Liver (tissue), 9 donors: ENCODE measurements around the gene TECTA. TPM values are rescaled to one million over a fixed set of nuclear protein-coding genes. Genes with fewer than 3 reads are reported as not detected.

Experiments
- DNase-seq: peaks from one replicate; pipeline ENCODE4 v3.0.0-alpha.2; 2017; ENCODE audit warnings: low spot score
- H3K27ac ChIP-seq, 2 donors: one replicate each; pipeline ENCODE4 v1.7.0; 2013; ENCODE audit warnings: inconsistent platforms in 2 of 2, low read length in 2 of 2, control low read depth in 1 of 2, low read depth in 1 of 2, mild to moderate bottlenecking in 1 of 2
- H3K27me3 ChIP-seq, 4 donors: one replicate each; pipeline versions ENCODE4 v1.6.1 to v1.7.0; 2013; ENCODE audit warnings: low read length in 3 of 4, inconsistent platforms in 1 of 4, mild to moderate bottlenecking in 1 of 4, moderate library complexity in 1 of 4; ENCODE audit not compliant: control insufficient read depth in 4 of 4, insufficient read depth in 4 of 4
- H3K36me3 ChIP-seq, 4 donors: one replicate each; pipeline versions ENCODE4 v1.6.1 to v1.7.0; 2013; ENCODE audit warnings: low read length in 3 of 4, mild to moderate bottlenecking in 3 of 4, low read depth in 1 of 4, moderate library complexity in 1 of 4; ENCODE audit not compliant: control insufficient read depth in 4 of 4, insufficient read depth in 3 of 4
- H3K4me1 ChIP-seq, 4 donors: one replicate each; pipeline versions ENCODE4 v1.6.1 to v1.7.0; 2013; ENCODE audit warnings: low read length in 3 of 4, mild to moderate bottlenecking in 3 of 4, moderate library complexity in 1 of 4; ENCODE audit not compliant: control insufficient read depth in 4 of 4, insufficient read depth in 4 of 4
- H3K4me3 ChIP-seq, 3 donors: one replicate each; pipeline versions ENCODE4 v1.6.1 to v1.7.0; 2013; ENCODE audit warnings: low read length in 3 of 3, control low read depth in 1 of 3, low read depth in 1 of 3, mild to moderate bottlenecking in 1 of 3
- H3K9ac ChIP-seq, 2 donors: one replicate each; pipeline ENCODE4 v1.7.0; 2013; ENCODE audit warnings: low read length in 2 of 2, mild to moderate bottlenecking in 2 of 2, moderate library complexity in 2 of 2, control low read depth in 1 of 2, low read depth in 1 of 2
- H3K9me3 ChIP-seq, 4 donors: one replicate each; pipeline versions ENCODE4 v1.6.1 to v1.7.0; 2013; ENCODE audit warnings: low read length in 3 of 4; ENCODE audit not compliant: control insufficient read depth in 4 of 4
- EGR1 ChIP-seq, 2 donors: IDR thresholded peaks; 2 replicates each; pipeline ENCODE4 v1.6.1; 2016 to 2018; ENCODE audit warnings: antibody characterized with exemption in 2 of 2, low read depth in 2 of 2
- FOXA1 ChIP-seq: IDR thresholded peaks from 2 replicates; pipeline ENCODE4 v1.6.1; 2016; ENCODE audit warnings: antibody characterized with exemption
- FOXA2 ChIP-seq: IDR thresholded peaks from 2 replicates; pipeline ENCODE4 v1.6.1; 2016; ENCODE audit warnings: antibody characterized with exemption
- GABPA ChIP-seq, 2 donors: IDR thresholded peaks in 1 of 2; conservative IDR thresholded peaks in 1 of 2; 2 replicates each; pipeline ENCODE4 v1.6.1; 2016; ENCODE audit warnings: antibody characterized with exemption in 2 of 2, mild to moderate bottlenecking in 1 of 2, moderate library complexity in 1 of 2
- HNF4A ChIP-seq, 2 donors: conservative IDR thresholded peaks; 2 replicates each; pipeline ENCODE4 v1.6.1; 2016; ENCODE audit warnings: antibody characterized with exemption in 2 of 2, mild to moderate bottlenecking in 2 of 2
- HNF4G ChIP-seq: IDR thresholded peaks from 2 replicates; pipeline ENCODE4 v1.6.1; 2016; ENCODE audit warnings: antibody characterized with exemption
- JUND ChIP-seq, 2 donors: IDR thresholded peaks; 2 replicates each; pipeline ENCODE4 v1.6.1; 2016; ENCODE audit warnings: antibody characterized with exemption in 2 of 2
- NR2F2 ChIP-seq: IDR thresholded peaks from 2 replicates; pipeline ENCODE4 v1.6.1; 2016; ENCODE audit warnings: antibody characterized with exemption
- RAD21 ChIP-seq, 2 donors: IDR thresholded peaks; 2 replicates each; pipeline ENCODE4 v1.6.1; 2016; ENCODE audit warnings: antibody characterized with exemption in 2 of 2, mild to moderate bottlenecking in 2 of 2
- RXRA ChIP-seq, 2 donors: IDR thresholded peaks; 2 replicates each; pipeline ENCODE4 v1.6.1; 2017 to 2018; ENCODE audit warnings: antibody characterized with exemption in 2 of 2, mild to moderate bottlenecking in 1 of 2
- SP1 ChIP-seq: IDR thresholded peaks from 2 replicates; pipeline ENCODE4 v1.6.1; 2018; ENCODE audit warnings: antibody characterized with exemption, mild to moderate bottlenecking
- TAF1 ChIP-seq: conservative IDR thresholded peaks from 2 replicates; pipeline ENCODE4 v1.6.1; 2016; ENCODE audit warnings: antibody characterized with exemption, mild to moderate bottlenecking
- YY1 ChIP-seq: IDR thresholded peaks from 2 replicates; pipeline ENCODE4 v1.6.1; 2016; ENCODE audit warnings: antibody characterized with exemption, mild to moderate bottlenecking
- WGBS: extraction: QIAGEN DNeasy Blood & Tissue Kit; methylation state at CpG from one replicate; pipeline ENCODE4 v1.1.7; 2013; 5-methylcytosine and 5-hydroxymethylcytosine counted together
- polyA plus RNA-seq, 2 donors: library from polyadenylated mRNA; stranded (reverse) in 1 of 2; unstranded in 1 of 2; fragments of 200-250 nt in 1 of 2; fragments of >200 nt in 1 of 2; fragmentation: Nextera tagmentation in 1 of 2; extraction: Ambion mirVana in 1 of 2; gene quantifications; one replicate each; pipeline versions ENCODE4 v1.2.1 to v1.2.3, GENCODE V29; 2013 to 2015
- total RNA-seq, 2 donors: library from RNA; depleted of rRNA; stranded (reverse); fragments of >200 nt; gene quantifications; one replicate each; pipeline ENCODE4 v1.2.3, GENCODE V29; 2014
- TF ChIP-seq, protein P1 (sequence below): IDR thresholded peaks from 2 replicates; pipeline ENCODE4 v1.6.1; 2016; ENCODE audit warnings: antibody characterized with exemption, mild to moderate bottlenecking
- TF ChIP-seq, protein P2 (sequence below): IDR thresholded peaks from 2 replicates; pipeline ENCODE4 v1.6.1; 2016; ENCODE audit warnings: antibody characterized with exemption
- TF ChIP-seq, protein P3 (sequence below): fragments of 150-350 bp; IDR thresholded peaks from 2 replicates; pipeline ENCODE4 v1.5.1; 2017; ENCODE audit warnings: improper control_type of control experiment, low read depth, low read length; ENCODE audit not compliant: missing input control
- TF ChIP-seq, protein P4 (sequence below): IDR thresholded peaks from 2 replicates; pipeline ENCODE4 v1.6.1; 2016; ENCODE audit warnings: antibody characterized with exemption
- donor health status: healthy.
- donor health status: healthy.
- donor health status: healthy.
- donor health status: healthy.
- donor health status: healthy.

Gene TECTA
- total and polyA plus RNA-seq, 4 donors: 0.46 to 2.4 (median 0.73) TPM

DNA sequence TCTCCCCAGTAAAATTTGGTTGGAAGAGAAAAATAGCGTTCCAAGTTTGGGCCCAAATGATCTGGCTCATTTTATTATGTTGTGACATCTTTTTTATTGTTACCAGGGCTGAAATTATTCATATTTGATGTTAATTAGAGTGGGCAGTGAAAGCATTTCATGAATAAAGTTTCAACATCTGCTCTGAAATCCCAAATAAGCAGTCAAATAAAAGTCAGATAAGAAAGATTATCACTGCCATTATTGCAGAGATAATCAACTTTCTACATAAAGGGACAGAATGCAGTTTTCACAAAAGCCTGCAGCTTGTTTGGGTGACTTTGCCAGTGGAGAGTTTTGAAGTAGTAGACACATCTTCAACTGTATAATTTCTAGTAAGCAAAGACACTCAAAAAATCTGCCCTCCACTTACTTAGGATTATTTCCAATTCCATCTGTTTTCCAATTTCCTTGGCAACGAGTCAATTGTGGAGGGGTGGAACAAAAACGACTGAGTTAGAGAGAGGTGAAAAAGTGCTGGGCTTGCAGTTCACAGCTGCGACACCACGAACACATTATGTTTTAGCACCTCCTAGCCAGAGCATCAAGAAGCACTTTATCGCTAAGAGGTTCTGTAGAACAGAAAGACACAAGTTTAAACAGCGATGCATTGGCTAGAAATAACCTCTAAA, 9.0 kb downstream of the TECTA start:
- Histone ChIP-seq H3K9ac (no peak overlapping the region), H3K4me1 (no peaks in the 10 kb centered on the region), H3K27me3 (no peaks in the 10 kb centered on the region), H3K27ac (no peak overlapping the region), H3K4me3 (no peak overlapping the region), H3K9me3 (no peaks in the 10 kb centered on the region), H3K36me3 (no peaks in the 10 kb centered on the region)
- TF ChIP-seq TAF1 (no peak), RAD21 (IDR thresholded peaks at IDR 0.05) (no peak), FOXA1 (no peak), HNF4A (conservative IDR thresholded peaks at IDR 0.05) (no peak), JUND (IDR thresholded peaks at IDR 0.05) (no peak), YY1 (no peak), FOXA2 (no peak), NR2F2 (no peak), GABPA (IDR thresholded peaks at IDR 0.05 in 1 of 2, conservative IDR thresholded peaks at IDR 0.05 in 1 of 2) (no peak), EGR1 (IDR thresholded peaks at IDR 0.05; ENCODE audit: low read depth in 2 of 2) (no peak)
- TF ChIP-seq, protein P1, sequence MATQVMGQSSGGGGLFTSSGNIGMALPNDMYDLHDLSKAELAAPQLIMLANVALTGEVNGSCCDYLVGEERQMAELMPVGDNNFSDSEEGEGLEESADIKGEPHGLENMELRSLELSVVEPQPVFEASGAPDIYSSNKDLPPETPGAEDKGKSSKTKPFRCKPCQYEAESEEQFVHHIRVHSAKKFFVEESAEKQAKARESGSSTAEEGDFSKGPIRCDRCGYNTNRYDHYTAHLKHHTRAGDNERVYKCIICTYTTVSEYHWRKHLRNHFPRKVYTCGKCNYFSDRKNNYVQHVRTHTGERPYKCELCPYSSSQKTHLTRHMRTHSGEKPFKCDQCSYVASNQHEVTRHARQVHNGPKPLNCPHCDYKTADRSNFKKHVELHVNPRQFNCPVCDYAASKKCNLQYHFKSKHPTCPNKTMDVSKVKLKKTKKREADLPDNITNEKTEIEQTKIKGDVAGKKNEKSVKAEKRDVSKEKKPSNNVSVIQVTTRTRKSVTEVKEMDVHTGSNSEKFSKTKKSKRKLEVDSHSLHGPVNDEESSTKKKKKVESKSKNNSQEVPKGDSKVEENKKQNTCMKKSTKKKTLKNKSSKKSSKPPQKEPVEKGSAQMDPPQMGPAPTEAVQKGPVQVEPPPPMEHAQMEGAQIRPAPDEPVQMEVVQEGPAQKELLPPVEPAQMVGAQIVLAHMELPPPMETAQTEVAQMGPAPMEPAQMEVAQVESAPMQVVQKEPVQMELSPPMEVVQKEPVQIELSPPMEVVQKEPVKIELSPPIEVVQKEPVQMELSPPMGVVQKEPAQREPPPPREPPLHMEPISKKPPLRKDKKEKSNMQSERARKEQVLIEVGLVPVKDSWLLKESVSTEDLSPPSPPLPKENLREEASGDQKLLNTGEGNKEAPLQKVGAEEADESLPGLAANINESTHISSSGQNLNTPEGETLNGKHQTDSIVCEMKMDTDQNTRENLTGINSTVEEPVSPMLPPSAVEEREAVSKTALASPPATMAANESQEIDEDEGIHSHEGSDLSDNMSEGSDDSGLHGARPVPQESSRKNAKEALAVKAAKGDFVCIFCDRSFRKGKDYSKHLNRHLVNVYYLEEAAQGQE: no peak
- TF ChIP-seq, protein P2, sequence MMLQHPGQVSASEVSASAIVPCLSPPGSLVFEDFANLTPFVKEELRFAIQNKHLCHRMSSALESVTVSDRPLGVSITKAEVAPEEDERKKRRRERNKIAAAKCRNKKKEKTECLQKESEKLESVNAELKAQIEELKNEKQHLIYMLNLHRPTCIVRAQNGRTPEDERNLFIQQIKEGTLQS: no peak
- TF ChIP-seq, protein P3, sequence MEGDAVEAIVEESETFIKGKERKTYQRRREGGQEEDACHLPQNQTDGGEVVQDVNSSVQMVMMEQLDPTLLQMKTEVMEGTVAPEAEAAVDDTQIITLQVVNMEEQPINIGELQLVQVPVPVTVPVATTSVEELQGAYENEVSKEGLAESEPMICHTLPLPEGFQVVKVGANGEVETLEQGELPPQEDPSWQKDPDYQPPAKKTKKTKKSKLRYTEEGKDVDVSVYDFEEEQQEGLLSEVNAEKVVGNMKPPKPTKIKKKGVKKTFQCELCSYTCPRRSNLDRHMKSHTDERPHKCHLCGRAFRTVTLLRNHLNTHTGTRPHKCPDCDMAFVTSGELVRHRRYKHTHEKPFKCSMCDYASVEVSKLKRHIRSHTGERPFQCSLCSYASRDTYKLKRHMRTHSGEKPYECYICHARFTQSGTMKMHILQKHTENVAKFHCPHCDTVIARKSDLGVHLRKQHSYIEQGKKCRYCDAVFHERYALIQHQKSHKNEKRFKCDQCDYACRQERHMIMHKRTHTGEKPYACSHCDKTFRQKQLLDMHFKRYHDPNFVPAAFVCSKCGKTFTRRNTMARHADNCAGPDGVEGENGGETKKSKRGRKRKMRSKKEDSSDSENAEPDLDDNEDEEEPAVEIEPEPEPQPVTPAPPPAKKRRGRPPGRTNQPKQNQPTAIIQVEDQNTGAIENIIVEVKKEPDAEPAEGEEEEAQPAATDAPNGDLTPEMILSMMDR: no peak
- 70% methylated on average over 7 of the region's 7 CpGs for WGBS
- no peak for DNase-seq

DNA sequence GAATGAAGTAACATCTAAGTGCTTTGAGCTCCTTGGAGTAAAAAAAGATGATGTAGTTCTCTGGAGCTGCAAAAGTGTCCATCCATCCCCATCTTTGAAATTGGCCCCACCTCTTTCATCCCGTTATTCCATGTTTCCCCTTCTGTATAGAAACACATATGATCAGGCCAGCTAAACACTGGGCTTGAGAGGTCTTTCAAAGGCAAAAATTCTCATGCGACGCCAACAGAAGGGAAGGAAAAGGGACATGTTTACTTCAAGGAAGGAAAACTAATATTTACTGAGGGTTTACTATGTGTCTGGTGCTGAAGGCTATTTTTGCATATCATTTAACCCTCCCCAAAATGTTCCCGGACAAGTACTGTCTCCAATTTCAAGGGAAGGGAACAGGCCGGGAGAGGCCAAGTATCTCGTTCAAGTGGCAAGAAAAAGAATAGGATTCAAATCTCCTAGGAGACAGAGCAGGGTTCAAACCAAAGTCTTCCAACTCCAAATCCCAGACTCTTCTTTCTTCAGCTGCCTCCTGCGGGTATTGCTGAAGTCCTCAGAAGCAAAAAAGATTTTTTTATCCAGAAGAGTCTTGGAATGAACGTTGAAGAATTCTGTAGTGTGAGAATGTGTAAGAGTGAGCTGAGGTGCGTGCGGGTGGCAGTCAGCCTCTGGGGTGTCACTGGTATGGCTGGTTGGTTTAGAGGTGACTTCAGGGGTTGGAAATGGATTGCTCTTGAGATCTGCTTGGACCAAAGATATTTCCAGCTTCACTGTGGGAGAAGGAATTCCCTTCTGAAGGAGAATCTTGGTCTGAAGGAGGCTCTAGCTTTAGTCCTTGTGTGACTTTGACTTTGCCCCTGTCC, 10.1 kb downstream of the TECTA start:
- Histone ChIP-seq H3K36me3 (no peaks in the 10 kb centered on the region), H3K27me3 (no peaks in the 10 kb centered on the region)
- 89% methylated on average over 10 of the region's 10 CpGs for WGBS

More for the DNA sequence above, 10.1 kb downstream of the TECTA start:
- Histone ChIP-seq H3K9me3 (no peaks in the 10 kb centered on the region), H3K4me3 (no peak overlapping the region), H3K9ac (no peak overlapping the region), H3K4me1 (no peaks in the 10 kb centered on the region), H3K27ac (no peak overlapping the region)
- DNase-seq: no peak
- no peak for TF ChIP-seq HNF4G
- TF ChIP-seq SP1: peak; percentile 15
- TF ChIP-seq RXRA (IDR thresholded peaks at IDR 0.05): no peak
- TF ChIP-seq, protein P4, sequence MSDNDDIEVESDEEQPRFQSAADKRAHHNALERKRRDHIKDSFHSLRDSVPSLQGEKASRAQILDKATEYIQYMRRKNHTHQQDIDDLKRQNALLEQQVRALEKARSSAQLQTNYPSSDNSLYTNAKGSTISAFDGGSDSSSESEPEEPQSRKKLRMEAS: no peak
- no peak for TF ChIP-seq GABPA (IDR thresholded peaks at IDR 0.05 in 1 of 2, conservative IDR thresholded peaks at IDR 0.05 in 1 of 2)
- no peak for TF ChIP-seq FOXA2
